GM18520 (cell line): ENCODE data around the gene ADAMTSL3.

ENCODE experiments used
- ATAC-seq: cut with Tn5 transposase; IDR thresholded peaks from one replicate; pipeline ENCODE4 v1.9.1; 2021; ENCODE audit not compliant: unreplicated experiment

ADAMTSL3 gene

DNA sequence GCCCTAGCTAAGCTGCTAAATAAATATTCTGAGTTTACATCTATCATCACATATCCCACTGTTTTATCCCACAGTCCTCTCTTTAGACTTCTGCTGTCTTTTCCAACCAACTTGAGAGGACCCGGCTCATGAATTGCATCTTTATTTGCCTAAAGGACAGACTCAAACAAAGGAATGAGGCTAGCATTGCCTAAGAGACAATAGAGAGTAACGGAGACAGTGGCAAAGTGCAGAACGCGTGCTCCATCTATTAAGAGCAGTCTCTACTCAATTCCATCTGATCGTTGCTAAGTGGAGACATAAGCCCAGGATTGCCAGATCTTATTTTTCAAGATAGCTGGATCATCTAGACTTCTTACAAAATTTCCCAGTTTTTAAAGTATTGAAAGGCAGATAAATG is 2.3 kb downstream of the ADAMTSL3 start:
- no peak for ATAC-seq

DNA sequence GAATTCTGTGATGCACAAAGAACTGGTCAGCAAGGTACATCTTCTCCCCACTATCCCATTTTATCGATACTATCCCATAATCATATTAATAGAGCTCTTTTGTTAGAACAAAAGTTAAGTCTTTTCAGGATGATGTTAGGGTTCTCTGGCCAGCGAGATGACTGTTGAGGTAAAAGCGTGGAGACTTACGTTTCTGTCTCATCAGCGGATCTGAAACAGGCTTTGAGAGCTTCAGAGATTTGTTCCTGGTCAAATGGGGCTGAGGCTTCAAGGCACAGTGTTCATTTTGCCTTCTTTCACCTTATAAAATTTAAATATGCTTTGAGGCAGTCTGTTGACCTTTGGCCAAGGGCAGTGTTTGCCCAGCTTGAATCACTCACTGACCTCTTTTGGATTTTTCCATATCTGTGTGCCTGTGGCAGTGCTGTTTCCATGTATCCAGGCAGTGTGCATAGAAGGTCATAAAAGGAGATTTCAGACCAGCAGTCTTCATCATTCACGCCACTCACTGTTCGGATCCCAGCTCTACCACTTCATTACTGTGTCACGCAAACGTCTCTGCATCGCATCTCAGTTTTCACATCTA is 3.1 kb downstream of the ADAMTSL3 start:
- no peak for ATAC-seq

DNA sequence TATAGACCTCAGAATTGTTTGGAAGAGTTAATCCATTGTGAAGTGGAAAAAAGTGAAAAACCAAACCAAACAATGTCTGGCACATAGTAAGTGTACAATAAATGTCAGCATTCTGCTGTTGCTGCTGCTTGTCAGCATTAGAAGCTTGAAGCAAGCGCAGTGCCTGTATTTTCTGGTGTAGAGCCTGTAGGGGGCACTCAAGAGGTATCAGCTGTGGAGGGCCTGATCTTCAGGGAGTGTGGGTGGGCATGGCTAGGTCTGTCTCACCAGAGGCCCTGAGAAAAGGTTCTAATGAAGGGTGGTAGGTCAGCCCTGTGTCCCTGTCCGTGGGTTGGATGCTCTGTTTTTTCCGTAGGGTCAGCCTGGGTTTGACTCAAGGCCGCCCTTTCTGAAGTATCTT is 3.6 kb downstream of the ADAMTSL3 start:
- no peak for ATAC-seq

DNA sequence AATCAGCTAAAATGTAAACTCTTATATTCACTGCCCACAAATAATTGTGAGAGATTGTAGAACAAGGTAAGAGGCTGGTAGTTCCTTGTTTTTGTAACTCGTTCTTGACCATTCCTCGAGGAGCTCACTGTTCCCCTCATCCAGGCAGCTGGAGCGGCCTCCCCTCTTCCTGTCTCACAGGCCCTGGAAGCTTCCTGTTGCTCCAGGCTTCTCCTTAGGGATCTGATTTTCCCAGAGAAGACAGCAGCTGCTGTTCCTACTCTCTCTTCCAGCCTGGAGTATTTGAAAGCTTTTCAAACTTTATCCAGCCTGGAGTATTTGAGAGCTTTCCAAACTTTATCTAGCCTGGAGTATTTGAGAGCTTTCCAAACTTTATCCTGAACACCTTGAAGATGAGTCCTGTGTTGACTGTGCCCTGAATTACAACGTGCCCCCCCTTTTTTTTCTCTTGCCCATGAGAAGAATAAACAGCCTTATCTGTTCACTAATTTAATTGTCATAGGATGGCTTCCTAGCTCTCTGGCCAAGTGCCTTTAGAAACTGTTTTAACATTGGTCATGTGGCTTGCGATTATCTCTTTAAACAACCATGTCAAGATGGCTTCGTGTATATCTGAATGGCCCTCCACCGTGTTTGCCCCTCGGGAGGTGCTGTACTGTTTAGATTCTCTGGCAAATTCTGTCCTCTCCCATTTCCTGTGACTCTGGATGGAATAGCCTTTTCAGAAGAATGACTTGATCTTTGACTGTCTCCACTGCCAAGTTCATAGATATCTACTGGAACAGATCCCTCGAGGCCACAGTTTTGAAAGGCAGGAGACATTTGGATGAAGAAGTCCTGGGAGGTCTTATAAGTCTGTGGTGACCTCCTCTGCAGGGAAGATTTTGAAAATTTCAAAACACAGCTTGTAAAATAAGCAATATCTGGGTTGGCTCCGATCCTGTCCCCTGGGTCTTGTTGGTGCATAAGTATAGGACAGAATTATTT is 4.8 kb downstream of the ADAMTSL3 start:
- no peak for ATAC-seq

DNA sequence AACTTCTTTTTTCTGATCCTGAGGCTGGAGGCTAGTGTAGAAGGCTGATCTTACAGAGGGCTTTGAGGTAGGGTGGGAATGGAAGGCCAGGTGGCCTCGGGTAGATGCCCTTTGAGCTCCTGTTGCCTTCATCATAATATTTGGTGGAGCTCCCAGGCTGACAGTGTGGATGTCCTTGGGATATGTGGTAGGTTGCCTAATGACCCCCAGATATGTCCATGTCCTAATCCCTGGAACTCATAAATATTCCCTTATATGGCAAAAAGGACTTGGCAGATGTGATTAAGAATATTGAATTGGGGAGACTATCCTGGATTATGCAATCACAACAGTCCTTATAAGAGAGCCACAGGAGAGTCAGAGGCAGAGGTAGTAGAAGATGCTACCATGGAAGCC is 5.5 kb downstream of the ADAMTSL3 start:
- no peak for ATAC-seq

DNA sequence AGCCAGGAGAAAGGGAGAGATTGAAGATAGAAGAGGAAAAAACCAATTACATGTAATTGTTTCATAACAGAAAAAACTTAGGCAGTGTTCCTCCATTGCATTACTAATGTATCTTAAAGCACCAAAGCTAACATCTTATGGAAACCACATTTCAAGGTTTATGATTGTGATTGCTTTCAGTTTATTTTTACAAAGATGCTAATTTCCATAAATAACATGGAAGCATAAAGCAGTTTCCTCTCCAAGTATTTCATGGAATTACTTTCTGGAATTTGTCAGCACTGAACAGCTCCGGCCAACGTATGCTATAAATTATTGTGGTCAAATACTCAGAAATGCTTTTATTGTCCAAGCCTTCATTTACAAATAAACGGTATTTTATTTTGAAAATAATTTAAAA is 11.6 kb downstream of the ADAMTSL3 start:
- ATAC-seq = no peak

DNA sequence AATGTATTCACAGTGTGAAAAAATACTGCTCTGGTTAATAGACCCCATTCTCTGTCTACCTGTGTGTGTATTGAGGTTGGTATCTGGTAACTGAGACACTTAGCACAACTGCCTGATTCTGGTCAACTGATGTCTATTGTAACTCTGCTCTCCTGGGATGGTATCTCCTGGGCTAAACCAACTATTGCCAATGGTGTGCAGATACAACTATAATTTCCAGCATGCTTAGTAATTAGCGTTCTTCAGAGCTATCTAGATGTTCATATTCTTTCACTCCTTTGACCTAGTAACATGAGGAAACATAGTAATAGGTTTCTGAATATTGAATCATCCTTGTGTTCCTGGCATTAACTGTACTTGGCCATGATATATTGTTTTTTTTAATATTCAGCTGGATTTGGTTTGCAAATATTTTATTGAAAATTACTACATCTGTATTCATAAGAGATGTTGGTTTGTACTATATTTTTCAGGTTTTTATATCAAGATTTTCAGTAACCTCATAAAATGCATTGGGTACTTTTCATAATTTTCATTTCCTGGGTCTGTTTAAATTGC is 16.8 kb downstream of the ADAMTSL3 start:
- no peak for ATAC-seq

DNA sequence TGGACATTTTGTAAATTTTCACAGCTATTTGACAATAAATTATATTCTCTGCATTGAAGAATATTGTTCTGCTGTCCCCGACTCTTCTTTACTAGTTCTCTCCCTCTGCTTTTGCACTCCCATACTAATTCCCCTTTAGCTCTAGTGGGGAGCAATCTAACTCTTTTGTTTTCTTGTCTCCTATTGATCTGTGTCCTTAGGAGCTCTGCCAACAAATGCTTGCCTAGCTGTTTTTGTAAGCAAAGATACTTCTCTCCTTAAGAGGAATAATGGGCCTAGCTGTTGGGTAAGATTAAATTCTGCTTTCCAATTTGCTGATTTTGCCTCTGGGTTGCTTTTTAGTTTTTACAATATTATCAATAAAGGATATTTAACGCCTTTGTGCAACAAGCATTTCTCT is 17.7 kb downstream of the ADAMTSL3 start:
- ATAC-seq = no peak

DNA sequence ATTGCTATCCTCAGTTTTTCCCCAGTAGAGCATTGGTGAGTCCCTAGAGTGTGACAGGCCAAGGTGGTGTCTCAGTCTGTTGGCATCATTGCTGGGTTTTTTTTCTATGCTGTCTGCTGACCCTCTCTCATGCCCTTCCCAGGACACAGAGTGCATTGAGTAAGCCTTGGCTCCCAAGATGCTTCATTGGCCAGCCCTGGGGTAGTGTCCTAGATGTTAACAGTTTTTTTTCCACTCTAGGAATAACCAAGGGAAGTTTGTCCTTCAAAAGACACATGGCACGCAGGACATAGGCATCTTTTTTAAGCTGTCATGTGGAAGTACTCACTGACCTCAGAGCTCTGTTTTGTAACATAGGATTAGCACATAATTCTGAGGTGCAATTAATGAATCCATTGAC is 19.5 kb downstream of the ADAMTSL3 start:
- ATAC-seq = no peak

DNA sequence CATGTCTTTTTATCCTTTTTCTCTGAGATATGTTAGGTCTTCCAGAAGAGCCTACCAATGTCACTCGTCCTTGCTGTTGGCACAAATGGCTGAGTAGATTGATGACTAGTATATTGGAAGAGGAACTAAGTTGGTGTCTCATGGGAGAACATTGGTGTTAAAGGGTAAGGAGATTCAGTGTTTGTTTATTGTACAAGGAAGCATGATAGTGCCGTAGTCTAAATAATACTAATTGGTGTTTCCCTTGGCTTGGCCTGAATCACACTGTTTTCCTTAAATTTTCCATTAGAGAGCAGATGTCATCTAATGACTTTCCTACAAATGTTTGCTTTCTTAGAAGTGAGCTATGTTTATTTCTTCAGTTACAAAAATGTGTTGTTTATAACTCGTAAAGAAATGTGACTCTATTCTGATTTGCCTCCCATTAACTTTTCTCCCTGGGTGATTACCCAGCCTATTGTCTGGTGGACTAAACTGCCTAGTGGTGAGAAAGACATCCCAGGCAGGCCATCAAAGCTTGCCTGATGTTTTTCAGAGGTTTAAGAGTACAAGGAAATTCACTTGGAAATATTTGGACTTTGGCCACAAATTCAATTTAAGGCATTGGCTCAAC is 28.7 kb downstream of the ADAMTSL3 start:
- ATAC-seq = no peak

DNA sequence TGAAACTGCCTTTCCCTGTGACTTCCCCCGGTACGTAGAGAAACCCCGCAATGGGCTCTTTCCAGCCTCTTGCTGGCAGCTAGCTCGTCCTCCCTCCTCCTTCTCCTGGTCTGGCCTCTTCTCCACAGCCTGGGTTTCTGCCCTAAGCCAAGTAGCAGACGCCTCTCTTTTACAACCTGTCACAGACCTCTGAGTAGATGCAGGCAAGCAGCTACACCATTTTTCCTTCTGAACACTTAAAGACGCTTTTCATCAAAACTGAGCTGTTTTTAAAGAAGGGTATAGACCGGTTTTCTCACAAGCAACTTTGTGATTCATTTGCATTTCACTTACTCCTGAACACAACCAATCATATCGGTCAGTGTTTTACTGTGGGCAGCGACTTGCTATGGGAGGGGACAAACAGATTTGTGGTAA is 32.0 kb downstream of the ADAMTSL3 start:
- ATAC-seq = no peak

DNA sequence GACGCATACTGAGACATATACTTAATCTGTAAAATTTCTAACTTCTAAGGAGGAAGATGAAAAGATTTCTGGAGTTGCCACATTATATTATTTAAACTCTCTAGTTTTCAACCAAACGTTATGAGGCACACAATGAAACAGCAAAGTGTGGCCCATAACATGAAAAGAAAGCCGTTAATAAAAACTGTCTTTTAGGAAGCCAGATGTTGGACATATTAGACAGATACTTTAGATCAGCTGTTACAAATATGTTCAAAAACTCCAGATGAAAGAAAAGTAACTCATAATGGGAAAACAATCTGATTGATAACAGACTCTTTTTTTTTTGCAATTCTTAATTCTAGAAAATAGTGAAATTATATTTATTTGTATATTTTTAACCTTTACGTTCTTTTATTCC is 34.3 kb downstream of the ADAMTSL3 start:
- ATAC-seq = no peak

DNA sequence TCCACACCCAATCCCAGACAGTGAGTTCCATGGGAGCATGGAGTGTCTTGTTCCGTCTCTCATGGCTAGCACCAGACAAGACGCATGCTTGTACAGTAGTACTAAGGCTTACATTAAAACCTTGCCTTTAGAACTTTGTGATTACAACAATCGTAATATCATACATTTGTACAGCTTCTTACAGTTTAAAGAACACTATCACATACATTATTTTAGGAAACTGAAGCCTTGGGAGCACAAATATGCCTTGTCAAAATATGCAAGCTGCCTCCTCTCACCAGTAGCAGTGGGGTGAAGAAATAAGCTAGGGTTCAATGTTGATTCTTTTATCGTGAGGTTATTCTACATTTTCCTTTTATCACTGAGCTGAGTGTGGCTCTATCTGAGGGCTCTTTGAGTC is 36.8 kb downstream of the ADAMTSL3 start:
- ATAC-seq = no peak

DNA sequence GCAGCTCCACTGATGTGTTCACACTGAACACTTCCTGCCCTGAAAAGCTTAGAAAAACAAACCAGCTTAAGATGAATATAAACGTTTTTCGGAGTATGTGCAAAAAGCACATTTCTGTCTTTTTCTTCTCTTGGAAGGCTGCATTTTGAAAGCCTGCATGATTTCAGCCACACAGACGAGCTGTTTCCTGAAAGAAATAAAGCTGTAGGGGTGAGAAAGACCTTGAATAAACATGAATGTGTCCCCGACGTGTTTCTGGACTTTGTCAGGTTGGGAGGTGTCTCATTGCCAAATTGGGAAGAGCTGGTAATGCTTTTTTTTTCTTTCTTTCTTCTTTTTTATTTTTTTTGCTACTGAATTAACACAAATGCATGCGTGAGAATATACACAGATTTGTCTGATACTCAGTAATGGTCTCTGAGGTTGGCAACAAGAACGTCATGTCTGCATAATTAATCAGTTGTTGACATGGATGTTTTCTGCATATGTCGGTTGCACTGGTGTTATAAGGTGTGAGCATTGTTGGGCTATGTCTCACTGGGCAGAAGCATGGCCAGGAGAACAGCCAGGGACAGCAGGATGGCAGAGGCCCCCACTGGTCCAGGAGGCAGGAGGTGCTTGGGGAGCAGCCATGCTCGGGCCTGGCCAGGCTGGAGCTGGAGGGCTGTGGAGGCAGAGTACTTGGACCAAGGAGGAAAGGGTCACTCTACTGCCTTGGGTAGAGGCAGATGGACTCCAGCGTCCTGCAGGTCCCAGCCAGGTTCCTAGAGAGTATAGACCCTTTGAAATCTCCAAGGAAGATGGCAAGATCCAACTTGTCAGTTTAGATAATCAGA is 39.0 kb downstream of the ADAMTSL3 start:
- ATAC-seq = no peak

DNA sequence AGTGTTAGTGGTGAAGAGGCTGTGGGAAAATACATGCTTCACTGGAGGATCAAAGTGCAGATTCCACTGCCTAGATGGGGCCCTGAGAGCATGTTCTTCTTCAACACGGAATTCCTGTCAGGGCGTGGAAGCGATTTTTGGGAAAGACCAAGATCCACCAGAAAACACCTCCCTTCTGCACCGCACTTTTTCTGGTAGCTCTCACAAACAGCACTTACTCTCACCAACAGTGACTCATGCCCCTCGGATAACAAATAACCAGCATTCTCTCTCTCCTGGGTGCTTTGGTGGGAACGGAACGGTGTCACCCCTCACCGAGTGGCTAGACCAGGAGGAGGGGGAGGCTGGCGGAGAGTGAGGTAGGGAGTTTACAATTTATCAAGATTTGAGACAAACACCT is 40.1 kb downstream of the ADAMTSL3 start:
- no peak for ATAC-seq

DNA sequence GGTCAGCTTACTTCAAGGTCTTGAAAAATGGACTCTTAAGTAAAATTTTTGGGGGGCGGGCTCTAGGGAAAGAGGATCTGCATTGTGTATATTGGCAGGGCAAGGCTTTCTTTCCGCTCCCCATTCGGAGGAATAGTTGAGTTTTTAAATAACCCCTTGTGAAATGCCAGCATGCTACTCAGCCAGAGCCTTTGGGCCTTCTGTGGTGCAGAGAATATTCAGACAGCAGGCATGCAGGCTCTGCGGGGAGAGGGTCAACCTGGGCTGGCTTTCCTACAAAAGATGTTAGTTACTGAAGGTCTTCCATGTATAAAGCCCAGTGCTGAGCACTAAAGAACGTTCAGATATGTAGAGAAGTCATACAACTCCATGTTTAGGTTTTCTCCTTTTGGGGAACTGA is 40.6 kb downstream of the ADAMTSL3 start:
- ATAC-seq = no peak

DNA sequence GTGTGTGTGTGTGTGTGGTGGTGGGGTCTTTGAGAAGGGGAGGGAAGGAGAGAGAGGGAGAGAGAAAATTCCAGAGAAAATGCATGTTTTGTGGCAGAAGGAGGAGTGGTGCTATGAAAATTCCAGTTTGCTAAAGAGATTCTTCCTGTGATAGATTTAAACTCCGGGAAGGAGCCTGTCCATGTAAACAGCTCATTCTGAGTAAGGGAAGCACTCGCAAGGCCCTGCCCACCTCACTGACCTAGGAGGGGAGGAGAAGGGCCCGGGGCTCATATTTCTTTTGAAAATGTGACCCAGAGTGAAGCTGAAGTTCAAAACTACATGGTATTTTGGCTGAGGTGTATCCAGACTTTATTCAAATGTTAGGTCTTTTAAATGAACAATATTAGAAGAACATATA is 41.3 kb downstream of the ADAMTSL3 start:
- no peak for ATAC-seq

DNA sequence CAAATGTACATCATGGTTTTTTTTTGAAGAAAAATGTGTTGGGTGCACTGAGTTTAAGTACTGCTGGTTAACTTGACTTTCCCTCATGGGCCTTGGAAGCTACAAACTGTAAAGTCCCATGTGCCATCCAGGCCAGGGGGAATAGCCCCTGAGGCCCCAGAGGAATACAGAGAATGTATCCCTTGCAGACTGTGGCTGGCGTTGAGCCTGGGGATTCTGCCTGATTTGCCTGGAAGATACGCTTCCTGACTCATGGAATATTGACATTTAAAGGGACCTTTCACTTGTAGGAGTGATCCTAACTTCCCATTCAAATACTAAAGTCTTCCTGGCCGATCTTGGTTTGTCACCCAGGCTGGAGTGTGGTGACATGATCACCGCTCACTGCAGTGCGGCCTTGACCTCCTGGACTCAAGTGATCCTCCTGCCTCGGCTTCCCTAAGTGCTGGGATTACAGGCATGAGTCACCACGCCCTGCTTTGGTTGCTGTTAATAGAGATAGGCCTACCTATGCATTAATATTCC is 42.0 kb downstream of the ADAMTSL3 start:
- no peak for ATAC-seq

DNA sequence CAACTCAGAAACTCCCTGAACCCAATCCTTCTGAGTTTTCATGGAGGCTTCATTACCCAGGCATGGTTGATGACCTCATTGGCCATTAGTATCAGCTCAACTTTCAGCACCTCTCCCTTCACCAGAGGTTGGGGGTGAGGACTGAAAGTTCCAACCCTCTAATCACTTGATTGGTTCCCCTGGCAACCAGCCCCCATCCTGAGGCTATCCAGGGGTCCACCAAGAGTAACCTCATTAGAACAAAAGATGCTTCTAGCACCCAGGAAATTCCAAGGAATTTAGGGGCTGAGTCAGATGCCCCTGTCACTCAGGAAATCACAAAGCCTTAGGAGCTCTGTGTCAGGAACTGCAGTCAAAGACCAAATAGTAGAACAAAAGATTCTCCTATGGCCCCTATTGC is 43.8 kb downstream of the ADAMTSL3 start:
- ATAC-seq = no peak

DNA sequence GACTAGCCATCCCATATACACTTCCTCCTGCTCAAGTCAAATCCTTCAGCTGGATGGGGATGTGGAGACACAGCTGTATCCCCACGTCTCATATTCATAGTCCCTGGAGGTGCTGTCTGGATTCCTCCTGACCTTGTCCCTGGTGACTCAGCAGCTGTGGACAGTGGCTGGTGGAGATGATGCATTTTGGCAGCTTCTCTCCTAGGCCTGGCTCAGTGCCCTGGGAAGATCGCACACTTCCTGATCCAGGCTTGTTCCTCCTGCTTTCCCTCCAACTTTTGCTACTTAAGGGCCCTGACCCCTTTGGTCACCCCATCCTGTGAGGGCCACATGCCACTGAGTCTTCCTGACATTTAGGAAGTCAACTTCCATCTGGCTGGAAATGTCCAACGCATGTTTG is 44.4 kb downstream of the ADAMTSL3 start:
- ATAC-seq = no peak

DNA sequence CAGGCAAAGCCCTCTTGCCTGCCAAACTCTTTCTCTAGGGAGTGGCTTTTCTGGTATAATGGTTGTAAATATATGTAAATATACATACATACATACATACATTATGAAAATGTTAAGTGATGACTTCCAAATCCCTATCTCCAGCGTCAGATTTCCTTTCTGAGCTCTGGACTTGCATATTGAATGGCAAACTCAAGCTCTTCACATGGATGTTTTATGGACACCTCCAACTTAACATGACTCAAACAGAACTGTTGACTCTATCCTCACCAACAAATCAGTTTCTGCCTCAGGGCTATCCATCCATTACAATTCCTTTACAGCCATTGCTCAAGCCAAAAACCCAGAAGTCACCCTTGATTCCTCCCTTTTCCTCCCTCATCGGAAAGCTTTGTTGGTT is 45.1 kb downstream of the ADAMTSL3 start:
- no peak for ATAC-seq
